IMR-90 (cell line): ENCODE data around the gene CCDC170. TPM values are rescaled to one million over a fixed set of nuclear protein-coding genes. Genes with fewer than 3 reads are reported as not detected.

Experiments used
- ATAC-seq: fragments of 200-7000 bp; cut with Tn5 transposase; 2 replicates; pipeline ENCODE4 v1.9.1; 2020; ENCODE audit warnings: low read depth, mild to moderate bottlenecking, moderate library complexity
- BruUV-seq: library from RNA; stranded (reverse); fragments of 400-500 nt; replicated peaks from 2 replicates; lab custom pipeline; 2021; lab: Mats Ljungman, UMichigan
- CTCF ChIA-PET: fragments of 300-600 bp; formaldehyde crosslinking; extraction: SDS; loops from one replicate; lab custom pipeline; 2021; ENCODE audit warnings: antibody characterized with exemption; lab: Yijun Ruan, JAX
- POLR2A ChIA-PET: fragments of 300-600 bp; sonication (Branson Sonifier 250); formaldehyde crosslinking; loops from one replicate; lab custom pipeline; 2022; ENCODE audit warnings: antibody characterized with exemption; ENCODE audit not compliant: unreplicated experiment; lab: Charles Lee
- DNase-seq: peaks from one replicate; pipeline ENCODE4 v3.0.0; 2013
- H2AFZ ChIP-seq: replicated peaks from 2 replicates; pipeline ENCODE3; 2013; ENCODE audit warnings: low read length, mild to moderate bottlenecking; ENCODE audit not compliant: poor library complexity
- H2AK5ac ChIP-seq: 2 replicates; pipeline ENCODE4 v1.6.1; 2013; ENCODE audit warnings: low read depth, low read length, inconsistent platforms
- H2AK9ac ChIP-seq: replicated peaks from 2 replicates; pipeline ENCODE3; 2013; ENCODE audit warnings: mild to moderate bottlenecking, low read depth, low read length, moderate library complexity; ENCODE audit not compliant: poor library complexity
- H2BK120ac ChIP-seq: 2 replicates; pipeline ENCODE4 v1.6.1; 2013; ENCODE audit warnings: low read depth, low read length, inconsistent platforms
- H2BK15ac ChIP-seq: 3 replicates; pipeline ENCODE4 v1.6.1; 2013; ENCODE audit warnings: low read depth, low read length, inconsistent platforms
- H2BK20ac ChIP-seq: 2 replicates; pipeline ENCODE4 v1.6.1; 2013; ENCODE audit warnings: low read depth, mild to moderate bottlenecking, inconsistent platforms, low read length, moderate library complexity
- H2BK5ac ChIP-seq: 2 replicates; pipeline ENCODE4 v1.6.1; 2013; ENCODE audit warnings: mild to moderate bottlenecking, low read depth, low read length, inconsistent platforms; ENCODE audit not compliant: poor library complexity, severe bottlenecking
- H3K14ac ChIP-seq: replicated peaks from 2 replicates; pipeline ENCODE4 v1.6.1; 2013; ENCODE audit warnings: low read depth, low read length, inconsistent platforms
- H3K18ac ChIP-seq: 2 replicates; pipeline ENCODE4 v1.6.1; 2013; ENCODE audit warnings: low read depth, low read length, control low read depth
- H3K23ac ChIP-seq: 2 replicates; pipeline ENCODE4 v1.6.1; 2013; ENCODE audit warnings: low read depth, low read length, inconsistent platforms
- H3K27ac ChIP-seq: 2 replicates; pipeline ENCODE4 v1.5.1; 2013; ENCODE audit warnings: mild to moderate bottlenecking, control low read depth, low read length; ENCODE audit not compliant: insufficient read depth
- H3K27me3 ChIP-seq: 2 replicates; pipeline ENCODE4 v1.6.1; 2013; ENCODE audit warnings: low read length; ENCODE audit not compliant: control insufficient read depth, insufficient read depth
- H3K36me3 ChIP-seq: 2 replicates; pipeline ENCODE4 v1.6.1; 2013; ENCODE audit warnings: low read length, mixed read lengths; ENCODE audit not compliant: control insufficient read depth, insufficient read depth
- H3K4ac ChIP-seq: 2 replicates; pipeline ENCODE4 v1.6.1; 2013; ENCODE audit warnings: low read depth, low read length, inconsistent platforms
- H3K4me1 ChIP-seq: 2 replicates; pipeline ENCODE4 v1.6.1; 2013; ENCODE audit warnings: low read length, mixed read lengths; ENCODE audit not compliant: control insufficient read depth, insufficient read depth
- H3K4me2 ChIP-seq: 2 replicates; pipeline ENCODE4 v1.6.1; 2013; ENCODE audit warnings: low read depth, mild to moderate bottlenecking, control low read depth, low read length, moderate library complexity
- H3K4me3 ChIP-seq: 2 replicates; pipeline ENCODE4 v1.5.1; 2013; ENCODE audit warnings: low read depth, mild to moderate bottlenecking, control low read depth, low read length, moderate library complexity; ENCODE audit not compliant: insufficient read depth
- H3K56ac ChIP-seq: 2 replicates; pipeline ENCODE4 v1.6.1; 2013; ENCODE audit warnings: low read length, inconsistent platforms; ENCODE audit not compliant: insufficient read depth; ENCODE audit errors: extremely low read depth
- H3K79me1 ChIP-seq, 2 experiments: 2 replicates each; pipeline ENCODE4 v1.6.1; 2013; ENCODE audit warnings: low read length in 2 of 2, inconsistent platforms in 1 of 2, low read depth in 1 of 2
- H3K9ac ChIP-seq: 2 replicates; pipeline ENCODE4 v1.6.1; 2013; ENCODE audit warnings: low read depth, low read length, control low read depth
- H3K9me1 ChIP-seq: 2 replicates; pipeline ENCODE4 v1.6.1; 2013; ENCODE audit warnings: low read length, inconsistent platforms; ENCODE audit not compliant: insufficient read depth
- H3K9me3 ChIP-seq: 2 replicates; pipeline ENCODE4 v1.6.1; 2013; ENCODE audit warnings: low read length; ENCODE audit not compliant: control insufficient read depth, insufficient read depth
- H4K20me1 ChIP-seq: 2 replicates; pipeline ENCODE4 v1.6.1; 2013; ENCODE audit warnings: low read length, inconsistent platforms; ENCODE audit not compliant: insufficient read depth
- H4K5ac ChIP-seq: 2 replicates; pipeline ENCODE4 v1.6.1; 2013; ENCODE audit warnings: mild to moderate bottlenecking, low read depth, low read length, control low read depth
- H4K8ac ChIP-seq, 2 experiments: 2 replicates each; pipeline ENCODE4 v1.6.1; 2013; ENCODE audit warnings: low read depth in 2 of 2, low read length in 2 of 2, control low read depth in 1 of 2, inconsistent platforms in 1 of 2
- H4K91ac ChIP-seq: 2 replicates; pipeline ENCODE4 v1.6.1; 2013; ENCODE audit warnings: low read depth, low read length, inconsistent platforms; ENCODE audit not compliant: insufficient read depth
- BHLHE40 ChIP-seq: fragments of 150-350 bp; IDR thresholded peaks from 2 replicates; pipeline ENCODE4 v1.6.1; 2016; ENCODE audit warnings: mild to moderate bottlenecking, low read depth, low read length
- MAFK ChIP-seq: IDR thresholded peaks from 2 replicates; pipeline ENCODE4 v1.6.1; 2012; ENCODE audit warnings: low read depth, low read length, improper control_type of control experiment
- whole genome bisulfite sequencing, 2 experiments: methylation state at CpG; one replicate each; pipeline versions ENCODE4 v1.1.5 to v1.1.7; 2013; ENCODE audit warnings: missing lambda C conversion rate in 2 of 2; ENCODE audit not compliant: insufficient read length in 1 of 2; ENCODE audit errors: extremely low coverage in 2 of 2; 5-methylcytosine and 5-hydroxymethylcytosine counted together
- dilution Hi-C: fragments of 300-500 bp; cut with HindIII; formaldehyde crosslinking; loops from one replicate; pipeline ENCODE4 v1.14.3; 2018; ENCODE audit warnings: low sequenced_read_pairs; ENCODE audit not compliant: unreplicated experiment
- in situ Hi-C: fragments of 300-500 bp; cut with MboI; formaldehyde crosslinking; loops from 3 replicates; pipeline ENCODE4 v1.14.3; 2019; ENCODE audit warnings: low sequenced_read_pairs, inconsistent platforms, mixed read lengths
- intact Hi-C: fragments of 100-400 bp; cut with micrococcal nuclease; formaldehyde crosslinking; loops from 2 replicates; pipeline ENCODE4 v1.10.0; 2022
- polyA plus RNA-seq, 3 experiments: library from polyadenylated mRNA; depleted of rRNA; stranded (reverse); fragments of >200 nt; gene quantifications; 2 replicates each; pipeline ENCODE4 v1.2.3, GENCODE V29; 2012; ENCODE audit warnings: low replicate concordance in 1 of 3
- total RNA-seq: library from RNA; depleted of rRNA; stranded (reverse); fragments of >200 nt; gene quantifications from 2 replicates; pipeline ENCODE4 v1.2.3, GENCODE V29; 2012

The CCDC170 gene
- total and polyA plus RNA-seq, 2 of the 4 experiments (the other 2 are of a cell fraction): 0.12 to 0.54 TPM

DNA sequence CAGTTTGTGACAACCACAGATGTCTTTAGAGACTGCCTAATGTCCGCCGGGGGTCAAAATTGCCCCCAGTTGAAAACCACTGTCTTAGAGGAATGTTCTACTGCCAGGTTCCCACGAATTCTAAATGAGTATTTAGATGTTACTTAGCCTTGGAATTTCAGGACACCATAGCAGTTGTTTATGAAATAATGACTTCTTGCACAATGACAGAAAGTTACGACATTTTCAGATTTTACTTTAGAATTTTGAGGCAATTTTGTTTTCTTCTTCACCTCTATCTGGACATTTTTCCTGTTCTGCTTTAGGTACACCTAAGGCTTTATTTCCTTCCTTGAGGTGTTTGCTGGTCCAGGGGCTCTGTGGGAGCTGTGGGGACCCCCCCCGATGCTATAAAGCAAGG lies 83.4 kb downstream of the CCDC170 start:
- no peak overlapping the region for H2BK120ac ChIP-seq
- no CpG with 5 or more reads among the region's 5 CpGs for WGBS, 2 experiments
- no peaks in the 10 kb centered on the region for H3K27me3 ChIP-seq
- no peak overlapping the region for H2BK5ac ChIP-seq
- no peak overlapping the region for H3K9ac ChIP-seq
- no peak overlapping the region for H4K8ac ChIP-seq
- ChIA-PET CTCF (interaction anchor here (1.2 kb wide), 1 partner anchor 8 kb away, joined by 4 read pairs; no protein-coding TSS in a partner anchor), POLR2A (no interaction called here)
- H3K36me3 ChIP-seq: no peaks in the 10 kb centered on the region
- no peak overlapping the region for H3K14ac ChIP-seq
- H2BK15ac ChIP-seq: no peak overlapping the region
- no peak overlapping the region for H3K18ac ChIP-seq
- no peak overlapping the region for H2AFZ ChIP-seq
- TF ChIP-seq BHLHE40 (no peak), MAFK (no peak)
- H3K4me1 ChIP-seq: no peaks in the 10 kb centered on the region
- no peak overlapping the region for H3K27ac ChIP-seq
- H3K9me3 ChIP-seq: no peaks in the 10 kb centered on the region
- in situ Hi-C loops: no loop called here
- no peaks in the 10 kb centered on the region for H3K79me1 ChIP-seq
- H3K4me2 ChIP-seq: no peak overlapping the region
- no peak overlapping the region for H3K4me3 ChIP-seq
- intact Hi-C loops: no loop called here
- no peak overlapping the region for H4K91ac ChIP-seq
- no peak overlapping the region for H2BK20ac ChIP-seq
- ATAC-seq (no peak), DNase-seq (no peak)
- no peaks in the 10 kb centered on the region for H4K20me1 ChIP-seq
- H3K9me1 ChIP-seq: no peaks in the 10 kb centered on the region
- H4K5ac ChIP-seq: no peak overlapping the region
- no peak overlapping the region for H2AK5ac ChIP-seq
- dilution Hi-C loops: no loop called here
- BruUV-seq: no TSS peak
- H3K23ac ChIP-seq: no peak overlapping the region
- H2AK9ac ChIP-seq: no peak overlapping the region
- H3K4ac ChIP-seq: no peak overlapping the region
- H3K56ac ChIP-seq: no peak overlapping the region
